Measurements from ENCODE around the gene ZNF141. TPM values are rescaled to one million over a fixed set of nuclear protein-coding genes. Genes with fewer than 3 reads are reported as not detected.

The ZNF141 gene
- total and polyA plus RNA-seq, 10 of the 15 experiments (the other 5 are each of a cell fraction or from before 2014, with no cell fraction given), result 3.9 to 25.2 (median 10.6) TPM

DNA sequence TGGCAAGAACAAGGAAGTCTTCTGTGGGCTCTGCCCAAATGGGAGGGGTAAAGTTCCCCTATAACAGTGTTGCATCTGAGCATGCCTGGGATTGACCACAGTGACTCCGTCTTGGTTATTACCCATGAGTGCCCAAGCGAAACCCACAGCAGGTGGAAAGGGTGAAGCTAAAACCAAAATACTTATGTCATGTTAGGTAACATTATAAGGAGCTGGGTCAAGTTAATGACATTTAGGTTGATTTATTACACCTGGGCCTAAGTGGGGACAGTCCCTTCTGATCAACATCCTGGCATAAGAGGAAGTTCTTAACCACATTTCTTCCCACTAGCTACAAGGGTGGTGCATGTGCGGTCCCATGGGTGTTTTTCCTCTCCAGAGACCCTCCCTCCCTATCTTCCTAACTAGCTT, 31.1 kb upstream of the ZNF141 start (continued):
- TF ChIP-seq, protein P1, sequence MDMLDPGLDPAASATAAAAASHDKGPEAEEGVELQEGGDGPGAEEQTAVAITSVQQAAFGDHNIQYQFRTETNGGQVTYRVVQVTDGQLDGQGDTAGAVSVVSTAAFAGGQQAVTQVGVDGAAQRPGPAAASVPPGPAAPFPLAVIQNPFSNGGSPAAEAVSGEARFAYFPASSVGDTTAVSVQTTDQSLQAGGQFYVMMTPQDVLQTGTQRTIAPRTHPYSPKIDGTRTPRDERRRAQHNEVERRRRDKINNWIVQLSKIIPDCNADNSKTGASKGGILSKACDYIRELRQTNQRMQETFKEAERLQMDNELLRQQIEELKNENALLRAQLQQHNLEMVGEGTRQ (IDR thresholded peaks at IDR 0.05; ENCODE audit: borderline replicate concordance, low read depth, low read length), result no peak
- TF ChIP-seq RELA (IDR thresholded peaks at IDR 0.05; ENCODE audit: borderline replicate concordance, partially characterized antibody) (no peak), SP1 (IDR thresholded peaks at IDR 0.05; ENCODE audit: low read depth, low read length) (peak; percentile 12), SUZ12 (IDR thresholded peaks at IDR 0.05; ENCODE audit: unreplicated experiment) (no peak), TCF7 (IDR thresholded peaks at IDR 0.05; ENCODE audit: borderline replicate concordance) (no peak), CHD1 (IDR thresholded peaks at IDR 0.05; ENCODE audit: low read depth, low read length) (no peak), CBX3 (IDR thresholded peaks at IDR 0.05; ENCODE audit: borderline replicate concordance, low read depth) (no peak), SMARCA5 (IDR thresholded peaks at IDR 0.05) (no peak), LARP7 (IDR thresholded peaks at IDR 0.05) (no peak), NRF1 (conservative IDR thresholded peaks at IDR 0.05; ENCODE audit: low read depth, low read length) (no peak), MTA2 (IDR thresholded peaks at IDR 0.05; ENCODE audit: low read depth) (peak; percentile 88), PAX8 (IDR thresholded peaks at IDR 0.05) (no peak), KDM1A (IDR thresholded peaks at IDR 0.05; ENCODE audit: borderline replicate concordance) (no peak), CREB1 (IDR thresholded peaks at IDR 0.05; ENCODE audit: low read depth) (no peak), EP300 (IDR thresholded peaks at IDR 0.05; ENCODE audit: borderline replicate concordance in 1 of 2, control insufficient read depth in 1 of 2, low read depth in 2 of 2, low read length in 2 of 2) (peak; percentile 26 to 51; a peak in 1 of 4 replicates), TARDBP (IDR thresholded peaks at IDR 0.05; ENCODE audit: borderline replicate concordance) (no peak), MXI1 (IDR thresholded peaks at IDR 0.05; ENCODE audit: low read depth, low read length) (no peak), SREBF2 (IDR thresholded peaks at IDR 0.05; ENCODE audit: low read length) (no peak), BHLHE40 (IDR thresholded peaks at IDR 0.05; ENCODE audit: borderline replicate concordance in 1 of 2, low read depth in 2 of 2, low read length in 1 of 2) (peak in 1 of 2 experiments; percentile 56; a peak in 1 of 4 replicates), FOXM1 (IDR thresholded peaks at IDR 0.05; ENCODE audit: low read depth, low read length) (peak; percentile 73; the same call in 1 of the 2 replicates)
- TF ChIP-seq, protein P2, sequence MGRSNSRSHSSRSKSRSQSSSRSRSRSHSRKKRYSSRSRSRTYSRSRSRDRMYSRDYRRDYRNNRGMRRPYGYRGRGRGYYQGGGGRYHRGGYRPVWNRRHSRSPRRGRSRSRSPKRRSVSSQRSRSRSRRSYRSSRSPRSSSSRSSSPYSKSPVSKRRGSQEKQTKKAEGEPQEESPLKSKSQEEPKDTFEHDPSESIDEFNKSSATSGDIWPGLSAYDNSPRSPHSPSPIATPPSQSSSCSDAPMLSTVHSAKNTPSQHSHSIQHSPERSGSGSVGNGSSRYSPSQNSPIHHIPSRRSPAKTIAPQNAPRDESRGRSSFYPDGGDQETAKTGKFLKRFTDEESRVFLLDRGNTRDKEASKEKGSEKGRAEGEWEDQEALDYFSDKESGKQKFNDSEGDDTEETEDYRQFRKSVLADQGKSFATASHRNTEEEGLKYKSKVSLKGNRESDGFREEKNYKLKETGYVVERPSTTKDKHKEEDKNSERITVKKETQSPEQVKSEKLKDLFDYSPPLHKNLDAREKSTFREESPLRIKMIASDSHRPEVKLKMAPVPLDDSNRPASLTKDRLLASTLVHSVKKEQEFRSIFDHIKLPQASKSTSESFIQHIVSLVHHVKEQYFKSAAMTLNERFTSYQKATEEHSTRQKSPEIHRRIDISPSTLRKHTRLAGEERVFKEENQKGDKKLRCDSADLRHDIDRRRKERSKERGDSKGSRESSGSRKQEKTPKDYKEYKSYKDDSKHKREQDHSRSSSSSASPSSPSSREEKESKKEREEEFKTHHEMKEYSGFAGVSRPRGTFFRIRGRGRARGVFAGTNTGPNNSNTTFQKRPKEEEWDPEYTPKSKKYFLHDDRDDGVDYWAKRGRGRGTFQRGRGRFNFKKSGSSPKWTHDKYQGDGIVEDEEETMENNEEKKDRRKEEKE (IDR thresholded peaks at IDR 0.05), result no peak
- TF ChIP-seq, protein P3, sequence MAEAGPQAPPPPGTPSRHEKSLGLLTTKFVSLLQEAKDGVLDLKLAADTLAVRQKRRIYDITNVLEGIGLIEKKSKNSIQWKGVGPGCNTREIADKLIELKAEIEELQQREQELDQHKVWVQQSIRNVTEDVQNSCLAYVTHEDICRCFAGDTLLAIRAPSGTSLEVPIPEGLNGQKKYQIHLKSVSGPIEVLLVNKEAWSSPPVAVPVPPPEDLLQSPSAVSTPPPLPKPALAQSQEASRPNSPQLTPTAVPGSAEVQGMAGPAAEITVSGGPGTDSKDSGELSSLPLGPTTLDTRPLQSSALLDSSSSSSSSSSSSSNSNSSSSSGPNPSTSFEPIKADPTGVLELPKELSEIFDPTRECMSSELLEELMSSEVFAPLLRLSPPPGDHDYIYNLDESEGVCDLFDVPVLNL (IDR thresholded peaks at IDR 0.05; ENCODE audit: low read depth, low read length), result no peak
- TF ChIP-seq, protein P4, sequence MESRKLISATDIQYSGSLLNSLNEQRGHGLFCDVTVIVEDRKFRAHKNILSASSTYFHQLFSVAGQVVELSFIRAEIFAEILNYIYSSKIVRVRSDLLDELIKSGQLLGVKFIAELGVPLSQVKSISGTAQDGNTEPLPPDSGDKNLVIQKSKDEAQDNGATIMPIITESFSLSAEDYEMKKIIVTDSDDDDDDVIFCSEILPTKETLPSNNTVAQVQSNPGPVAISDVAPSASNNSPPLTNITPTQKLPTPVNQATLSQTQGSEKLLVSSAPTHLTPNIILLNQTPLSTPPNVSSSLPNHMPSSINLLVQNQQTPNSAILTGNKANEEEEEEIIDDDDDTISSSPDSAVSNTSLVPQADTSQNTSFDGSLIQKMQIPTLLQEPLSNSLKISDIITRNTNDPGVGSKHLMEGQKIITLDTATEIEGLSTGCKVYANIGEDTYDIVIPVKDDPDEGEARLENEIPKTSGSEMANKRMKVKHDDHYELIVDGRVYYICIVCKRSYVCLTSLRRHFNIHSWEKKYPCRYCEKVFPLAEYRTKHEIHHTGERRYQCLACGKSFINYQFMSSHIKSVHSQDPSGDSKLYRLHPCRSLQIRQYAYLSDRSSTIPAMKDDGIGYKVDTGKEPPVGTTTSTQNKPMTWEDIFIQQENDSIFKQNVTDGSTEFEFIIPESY (IDR thresholded peaks at IDR 0.05), result no peak
- TF ChIP-seq, protein P5, sequence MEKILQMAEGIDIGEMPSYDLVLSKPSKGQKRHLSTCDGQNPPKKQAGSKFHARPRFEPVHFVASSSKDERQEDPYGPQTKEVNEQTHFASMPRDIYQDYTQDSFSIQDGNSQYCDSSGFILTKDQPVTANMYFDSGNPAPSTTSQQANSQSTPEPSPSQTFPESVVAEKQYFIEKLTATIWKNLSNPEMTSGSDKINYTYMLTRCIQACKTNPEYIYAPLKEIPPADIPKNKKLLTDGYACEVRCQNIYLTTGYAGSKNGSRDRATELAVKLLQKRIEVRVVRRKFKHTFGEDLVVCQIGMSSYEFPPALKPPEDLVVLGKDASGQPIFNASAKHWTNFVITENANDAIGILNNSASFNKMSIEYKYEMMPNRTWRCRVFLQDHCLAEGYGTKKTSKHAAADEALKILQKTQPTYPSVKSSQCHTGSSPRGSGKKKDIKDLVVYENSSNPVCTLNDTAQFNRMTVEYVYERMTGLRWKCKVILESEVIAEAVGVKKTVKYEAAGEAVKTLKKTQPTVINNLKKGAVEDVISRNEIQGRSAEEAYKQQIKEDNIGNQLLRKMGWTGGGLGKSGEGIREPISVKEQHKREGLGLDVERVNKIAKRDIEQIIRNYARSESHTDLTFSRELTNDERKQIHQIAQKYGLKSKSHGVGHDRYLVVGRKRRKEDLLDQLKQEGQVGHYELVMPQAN (conservative IDR thresholded peaks at IDR 0.05), result no peak
